Left renal cortex interstitium (tissue), 4 donors: Measurements from ENCODE around the gene C1orf174. TPM values are rescaled to one million over a fixed set of nuclear protein-coding genes. Genes with fewer than 3 reads are reported as not detected.

Source experiments
- DNase-seq, 4 donors: peaks; one replicate each; pipeline ENCODE4 v3.0.0-alpha.2; 2013; ENCODE audit warnings: low read depth in 4 of 4, low spot score in 2 of 4, missing footprints in 1 of 4
- polyA plus RNA-seq, 4 donors: library from polyadenylated mRNA; unstranded; fragments of 120-200 nt; gene quantifications; one replicate each; pipeline ENCODE4 v1.2.1, GENCODE V29; 2013; ENCODE audit not compliant: insufficient read length in 4 of 4

Gene C1orf174
- 10 to 100 TPM; 24.8 to 34.7 (median 31.0) TPM for polyA plus RNA-seq

DNA sequence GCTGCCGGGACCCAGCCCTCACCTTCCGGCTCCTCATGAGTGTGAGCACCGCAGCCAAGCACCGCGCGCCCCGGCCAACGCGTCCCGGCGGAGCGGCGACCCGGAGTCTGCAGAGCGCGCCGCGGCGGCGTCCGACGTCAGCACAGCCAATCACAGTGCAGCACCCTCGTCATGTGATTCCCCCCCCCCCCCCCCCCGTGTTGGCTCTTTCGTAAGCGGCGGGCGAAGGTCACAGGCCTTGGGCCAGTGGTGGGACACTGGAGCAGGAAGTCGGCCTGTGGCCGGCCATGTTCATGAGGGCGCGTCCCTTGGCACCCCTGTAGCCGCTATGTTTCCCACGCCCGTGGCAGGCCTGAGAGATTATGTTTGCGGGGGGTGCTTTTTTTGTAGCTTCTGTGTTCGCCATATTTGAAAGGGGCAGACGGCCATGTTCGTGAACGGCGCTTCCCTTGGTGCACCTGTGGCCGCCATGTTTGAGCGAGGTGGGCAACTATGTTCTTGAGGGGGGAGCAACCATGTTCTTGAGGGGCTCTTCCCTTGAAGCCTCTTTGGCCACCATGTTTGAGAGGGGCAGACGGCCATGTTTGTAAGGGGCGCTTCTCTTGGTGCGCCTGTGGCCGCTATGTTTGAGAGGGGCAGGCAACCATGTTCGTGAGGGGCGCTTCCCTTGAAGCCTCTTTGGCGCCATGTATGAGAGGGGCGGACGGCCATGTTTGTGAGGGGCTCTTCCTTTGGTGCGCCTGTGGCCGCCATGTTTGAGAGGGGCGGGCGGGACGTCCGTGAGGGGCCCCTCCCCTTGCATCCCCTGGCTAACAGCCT, at the start of gene C1orf174:
C1orf174 (minus strand) TSS at position 123 of the 819 bp plus-strand sequence; CDS start at position 37, 86 bp downstream.
- DNase-seq = peak; percentile 96 to 99 (median 98)

DNA sequence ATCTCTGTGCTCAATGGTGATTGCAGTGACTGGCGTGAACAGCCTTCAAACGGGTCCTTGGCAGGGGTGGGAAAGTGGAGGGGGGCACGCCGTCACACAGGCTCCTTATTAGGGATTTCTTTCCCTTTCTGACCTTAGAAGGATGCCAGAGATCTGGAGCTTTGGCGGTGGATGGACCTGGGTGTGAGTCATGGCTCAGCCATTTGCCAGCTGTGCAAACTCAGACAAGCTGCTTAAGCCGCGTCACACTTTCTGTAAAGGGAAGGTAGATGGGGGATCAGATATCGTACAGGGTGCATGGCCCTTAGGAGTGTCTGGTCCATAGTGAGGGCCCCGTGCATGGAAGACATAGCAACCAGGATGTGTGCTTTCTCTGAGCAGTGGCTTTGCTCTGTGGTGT, 48.3 kb upstream of the C1orf174 start:
- DNase-seq = no peak

- no peak for DNase-seq
Measured at GRCh38 chr1:3945916-3946840, 46.1 kb upstream of the C1orf174 start.

- no peak for DNase-seq
Measured at GRCh38 chr1:3945222-3945621, 45.1 kb upstream of the C1orf174 start.

DNA sequence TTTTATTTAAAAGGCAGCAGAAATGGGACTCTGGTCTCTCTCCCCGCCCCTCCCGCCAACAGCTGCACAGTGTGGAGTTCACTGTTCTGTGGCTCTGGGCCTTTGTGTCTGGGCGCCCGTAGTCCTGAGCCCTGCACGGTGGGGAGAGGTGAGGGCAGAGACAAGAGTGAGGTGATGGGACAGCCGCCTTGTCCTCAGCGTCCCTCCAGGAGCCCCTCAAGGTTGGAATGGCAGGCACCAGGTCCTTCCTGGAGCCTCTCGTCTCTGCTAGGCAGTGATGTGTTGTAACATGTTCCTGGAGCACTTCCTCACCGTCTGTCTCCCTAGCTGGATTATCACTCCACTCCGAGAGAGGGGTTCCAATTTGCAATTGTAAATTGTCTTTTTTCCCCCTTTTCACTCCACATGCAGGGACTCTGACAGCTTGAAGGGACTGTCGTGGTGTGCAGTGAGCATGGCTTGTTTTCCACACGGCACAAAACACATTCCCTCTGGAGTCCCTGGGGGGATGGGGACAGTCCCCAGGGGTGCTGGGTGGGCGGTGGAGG, 44.6 kb upstream of the C1orf174 start:
- no peak for DNase-seq

DNA sequence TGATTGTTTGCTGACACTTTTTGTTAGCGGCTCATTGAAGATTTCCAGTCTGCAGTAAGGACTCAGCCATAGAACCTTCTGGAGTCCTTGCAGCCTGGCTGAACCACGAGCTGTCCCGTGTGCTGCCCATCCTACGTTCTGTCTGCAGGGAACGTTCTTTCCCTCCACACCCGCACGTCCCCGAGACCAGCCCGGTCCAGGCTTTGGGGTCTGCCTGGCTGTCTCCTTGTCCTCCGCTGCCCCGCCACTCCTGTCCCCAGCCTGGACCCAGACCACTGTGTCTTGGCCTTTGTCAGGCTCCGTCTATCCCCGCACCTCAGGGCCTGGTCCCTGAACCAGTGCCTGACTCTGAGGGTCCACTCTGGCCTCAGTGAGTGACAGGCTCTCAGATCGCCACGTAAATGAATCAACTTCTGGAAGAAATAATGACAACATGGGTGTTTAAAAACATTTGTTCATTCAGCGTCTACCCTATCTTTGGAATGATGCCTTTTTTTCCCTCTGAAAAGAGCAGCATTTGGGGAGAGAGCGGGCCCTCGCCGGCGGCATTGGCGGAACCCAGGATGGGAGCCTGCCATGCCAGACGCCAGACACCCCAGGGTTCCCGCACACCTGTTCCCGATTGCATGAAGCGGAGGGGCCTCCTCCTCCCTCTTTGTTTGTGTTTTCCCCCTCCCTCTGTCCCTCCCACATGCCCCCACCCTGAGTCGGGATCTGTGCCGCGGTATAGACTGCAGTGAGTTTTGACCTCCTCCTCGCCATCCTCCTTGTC, 43.9 kb upstream of the C1orf174 start:
- DNase-seq = no peak

GRCh38 chr1:3943123-3943431, 43.0 kb upstream of the C1orf174 start:
- no peak for DNase-seq

- DNase-seq = no peak
Measured at GRCh38 chr1:3942416-3943122, 42.5 kb upstream of the C1orf174 start.

DNA sequence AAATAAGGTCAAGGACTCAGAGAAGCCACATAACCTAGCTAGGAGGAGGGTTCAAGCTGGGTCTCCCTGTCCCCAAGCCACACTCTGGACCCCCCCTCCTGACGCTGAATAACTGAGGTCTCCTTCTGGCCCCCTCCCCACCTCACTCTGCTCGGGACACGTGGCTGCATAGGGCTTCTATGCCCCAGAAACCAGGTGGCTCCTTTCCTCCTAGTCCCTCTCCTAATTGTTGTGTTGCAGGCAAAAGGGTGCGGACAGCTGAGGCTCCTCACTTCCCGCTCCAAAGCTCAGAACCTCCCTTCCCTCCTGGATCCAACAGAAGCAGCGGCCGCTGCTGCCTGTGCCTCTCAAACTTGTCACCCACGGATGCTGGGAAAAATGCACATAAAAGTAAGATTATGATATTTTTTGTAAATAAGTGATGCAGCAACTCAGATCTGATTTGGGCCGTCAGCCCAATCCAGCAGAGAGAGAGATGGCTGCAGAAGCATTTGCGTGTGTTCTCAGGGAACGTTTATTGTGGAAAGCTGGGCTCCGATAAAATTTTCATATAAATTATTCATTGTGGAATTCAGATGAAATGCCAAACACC, 40.8 kb upstream of the C1orf174 start:
- no peak for DNase-seq

DNA sequence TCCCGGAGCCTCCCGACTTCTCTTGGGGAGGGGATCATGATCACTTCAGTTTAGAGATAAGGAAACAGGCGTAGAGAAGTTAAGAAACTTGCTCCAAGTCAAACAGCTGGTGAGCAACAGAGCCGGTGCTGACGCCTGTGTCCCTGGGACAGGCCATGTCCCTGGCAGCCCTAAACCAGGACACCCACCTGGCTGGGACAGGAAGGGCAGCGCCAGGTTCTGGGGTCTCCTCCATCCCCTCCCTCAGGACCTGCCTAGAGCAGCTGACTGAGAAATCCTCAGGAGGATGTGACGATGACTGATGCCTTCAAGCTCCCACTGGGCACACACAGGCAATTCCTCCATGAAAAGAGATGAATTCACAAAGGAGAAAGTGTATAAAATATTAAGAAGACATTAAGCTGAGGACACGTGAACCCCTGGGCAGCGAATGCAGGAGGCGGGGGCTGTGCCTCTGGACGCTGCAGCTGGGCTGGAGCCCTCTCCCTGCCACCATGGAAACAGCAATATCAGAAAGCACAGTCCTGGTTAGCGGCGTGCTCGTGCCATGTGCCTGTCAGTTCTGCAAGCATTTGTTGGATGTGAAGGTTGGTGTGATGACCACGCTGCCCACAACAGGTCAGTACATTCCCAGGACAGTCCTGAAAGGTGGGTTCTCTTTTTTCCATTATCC, 40.1 kb upstream of the C1orf174 start:
- no peak for DNase-seq

GRCh38 chr1:3939242-3940080, 39.4 kb upstream of the C1orf174 start:
- no peak for DNase-seq

DNA sequence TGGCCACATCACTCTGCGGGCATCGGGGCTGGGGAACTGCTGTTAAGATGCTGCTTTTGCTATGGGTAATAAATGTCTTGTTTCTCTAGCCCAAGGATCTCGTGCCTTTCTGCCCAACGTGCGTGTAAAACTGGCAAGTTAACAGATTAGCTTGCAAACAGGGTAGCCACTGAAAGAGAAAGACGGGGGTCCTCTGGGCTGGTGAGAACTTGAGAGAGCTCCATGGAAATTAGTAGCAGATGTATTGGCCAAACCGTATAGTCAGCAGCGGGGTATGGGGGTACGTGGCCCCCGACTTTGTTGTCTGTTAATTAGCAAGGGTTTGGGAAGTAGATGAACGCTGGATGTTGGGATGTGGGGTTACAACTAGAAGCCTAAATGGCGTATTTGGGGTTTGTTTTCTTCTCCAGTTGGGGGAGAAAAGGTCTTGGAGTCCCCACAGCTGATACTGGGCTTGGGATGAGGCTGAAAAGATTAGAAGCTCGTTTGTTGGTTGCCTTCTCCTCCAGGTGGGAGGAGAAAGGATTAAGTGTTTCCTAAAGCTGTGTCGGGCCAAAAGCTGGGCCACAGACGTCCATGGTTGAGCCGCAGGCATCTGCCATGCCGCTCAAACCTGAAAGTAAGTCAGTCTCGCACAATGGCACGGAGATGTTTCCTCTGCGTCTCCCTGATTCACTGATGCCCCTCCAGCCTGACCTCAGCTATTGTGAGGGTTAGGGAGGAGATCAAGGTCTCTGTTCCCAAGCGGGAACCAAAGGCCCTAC, 32.3 kb upstream of the C1orf174 start:
- DNase-seq = no peak

DNA sequence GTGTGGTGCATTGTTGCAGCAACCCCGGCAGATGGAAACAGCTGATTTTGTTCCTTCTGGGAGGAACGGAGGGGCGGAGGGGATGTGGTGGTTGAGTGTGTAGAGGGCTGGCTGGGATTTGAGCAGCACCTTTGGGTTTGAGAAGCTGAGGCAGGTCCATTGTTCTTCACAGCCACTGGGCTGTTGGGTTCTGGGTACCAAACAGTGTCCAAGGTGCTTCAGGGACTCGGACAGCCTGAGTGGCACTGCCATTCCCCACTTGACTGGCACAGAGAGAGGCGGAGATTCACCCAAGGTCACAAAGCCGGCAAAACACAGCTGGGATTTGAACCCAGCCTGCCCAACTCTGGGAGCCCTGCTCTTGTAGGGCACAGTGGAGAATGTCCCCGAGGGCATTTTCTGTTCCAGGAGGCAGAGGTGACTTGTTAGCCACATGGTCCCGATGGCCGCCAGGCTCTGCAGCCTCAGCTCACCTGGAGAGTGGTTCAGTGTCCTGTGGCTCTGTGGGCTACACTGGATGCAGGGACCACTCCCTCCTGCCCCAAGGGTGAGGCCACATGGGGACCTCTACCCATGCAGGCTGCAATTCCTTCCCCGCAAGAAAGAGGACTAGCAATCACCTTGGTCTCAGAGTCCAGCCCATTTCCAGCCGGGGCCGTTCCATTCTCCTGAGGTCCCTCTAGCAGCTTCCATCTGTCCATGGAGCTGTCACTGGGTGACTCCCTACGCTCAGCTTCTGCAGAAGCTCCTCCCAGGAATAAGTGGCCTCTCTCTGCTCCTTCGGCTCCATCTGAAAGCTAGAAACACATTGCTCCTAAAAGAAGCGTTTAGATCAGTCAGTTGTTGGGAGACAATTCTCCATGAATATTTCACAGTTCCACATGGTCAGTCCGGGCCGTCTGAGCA, 31.2 kb upstream of the C1orf174 start:
- DNase-seq = no peak

DNA sequence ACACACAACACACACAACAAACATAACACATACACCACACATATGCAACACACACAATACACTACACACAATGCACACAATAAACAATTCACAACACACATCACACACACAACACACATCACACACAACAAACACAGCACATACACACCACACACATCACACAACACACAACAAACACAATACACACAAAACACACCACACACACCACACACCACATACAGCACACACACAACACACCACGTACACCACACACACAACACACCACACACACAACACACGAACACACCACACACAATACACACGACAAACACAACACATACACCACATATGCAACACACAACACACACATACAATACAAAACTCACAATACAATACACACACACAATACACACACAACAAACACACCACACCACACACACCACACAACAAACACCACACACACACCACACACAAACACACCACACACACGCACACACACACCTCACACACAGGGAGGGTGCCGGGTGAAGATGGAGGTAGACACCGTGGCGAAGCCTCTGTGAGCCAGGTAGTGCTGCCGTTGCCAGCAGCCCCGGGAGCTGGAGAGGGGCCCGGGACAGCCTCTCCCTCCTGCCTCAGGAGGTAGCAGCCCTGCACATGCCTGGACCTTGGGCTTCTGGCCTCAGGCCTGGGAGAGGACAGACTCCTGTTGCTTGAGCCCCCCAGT, 30.4 kb upstream of the C1orf174 start:
- DNase-seq = no peak

DNA sequence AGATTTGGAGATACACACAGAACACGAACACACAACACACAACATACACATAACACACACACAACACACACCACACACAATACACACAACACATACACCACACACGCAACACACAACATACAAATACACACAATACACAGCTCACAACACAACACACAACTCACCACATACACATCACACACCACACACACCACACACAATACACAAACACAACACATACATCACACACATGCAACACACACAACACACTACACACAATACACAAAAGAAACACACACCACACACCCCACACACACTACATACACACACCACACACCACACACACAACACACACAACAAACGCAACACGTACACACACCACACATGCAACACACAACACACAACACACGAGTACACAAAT, 29.1 kb upstream of the C1orf174 start:
- no peak for DNase-seq

- DNase-seq = no peak
Measured at GRCh38 chr1:3928586-3928985, 28.5 kb upstream of the C1orf174 start.
